Left colon (tissue), 2 donors: ENCODE data around the gene SFMBT2. TPM values are rescaled to one million over a fixed set of nuclear protein-coding genes. Genes with fewer than 3 reads are reported as not detected.

Experiments used
- ATAC-seq: fragments of 200-7000 bp; cut with Tn5 transposase; one replicate; pipeline ENCODE4 v1.9.1; 2020; ENCODE audit warnings: mild to moderate bottlenecking, moderate library complexity
- DNase-seq, 2 donors: peaks; one replicate each; pipeline ENCODE4 v3.0.0-alpha.2; 2020
- intact Hi-C, 2 donors: fragments of 100-400 bp; cut with DNase I in 1 of 2; cut with micrococcal nuclease in 1 of 2; formaldehyde crosslinking; loops; one replicate each; pipeline versions ENCODE4 v1.11.2 to v1.14.0; 2022; cut with DNase I, micrococcal nuclease
- total RNA-seq, 2 donors: library from RNA; stranded (reverse); fragmentation: NEBNext Ultra II Directional; extraction: Animal tissue kit (Norgen Biotek cat#: 25700); gene quantifications; one replicate each; pipeline ENCODE4 v1.2.1, GENCODE V29; 2021
- donor health status: DM: no; HTN: no; CAD: no.
- donor health status: DM: yes; HTN: yes; CAD: no.

Gene SFMBT2
- total RNA-seq, 2 donors from 2014 or later, result 3.4 to 7.5 TPM

- no peak for DNase-seq
- ATAC-seq, result no peak
- intact Hi-C loops, result no loop called here
Observed at GRCh38 chr10:7291487-7292270, 119.2 kb downstream of the SFMBT2 start.

DNA sequence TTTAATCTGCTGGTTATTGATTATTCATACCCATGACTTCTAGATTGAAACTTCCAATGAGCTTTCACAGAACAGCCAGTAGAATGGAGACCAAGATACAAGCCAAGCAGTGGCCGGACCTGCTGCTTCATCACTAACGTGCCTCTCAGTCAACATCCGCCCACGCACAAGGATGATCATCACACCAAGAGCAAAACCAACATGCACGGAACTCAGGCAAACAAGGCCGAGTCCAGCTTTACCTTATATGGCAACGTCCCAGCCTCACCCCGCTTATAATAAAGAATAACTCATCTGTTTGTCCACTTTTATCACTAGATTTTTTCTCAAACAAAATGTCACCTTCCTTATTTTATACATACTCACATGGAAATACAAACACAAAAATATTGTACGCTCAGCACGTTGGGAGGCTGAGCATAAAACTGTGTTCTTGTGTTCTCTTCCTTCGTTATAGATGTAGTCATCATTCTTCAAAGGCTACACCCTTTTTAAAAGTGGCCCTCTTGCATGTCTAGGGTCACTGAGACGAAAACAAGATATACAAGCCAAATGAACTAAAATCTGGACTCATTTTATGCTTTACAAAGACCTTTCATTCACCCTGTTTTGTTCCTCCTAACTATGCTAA lies 122.7 kb downstream of the SFMBT2 start:
- DNase-seq (no peak), ATAC-seq (no peak)
- intact Hi-C loops, result no loop called here

DNA sequence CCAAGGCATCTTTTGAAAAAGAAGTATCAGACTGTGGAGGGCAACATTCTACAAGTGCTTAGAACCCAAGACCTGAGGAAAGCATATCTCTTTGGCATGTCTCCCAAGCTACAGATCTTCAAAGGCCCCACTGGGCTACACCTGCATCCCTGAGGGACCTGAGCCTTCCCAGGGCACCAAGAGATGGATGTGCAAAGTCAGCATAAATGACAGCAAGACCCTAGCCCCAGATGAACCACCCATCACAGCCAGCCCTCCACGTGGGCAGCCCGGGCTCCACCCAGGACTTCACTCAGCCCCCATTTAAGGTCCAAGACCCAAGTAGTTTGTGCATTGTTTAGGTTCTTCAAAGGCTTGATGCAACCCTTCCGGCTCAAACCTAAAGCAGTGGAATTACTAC lies 123.5 kb downstream of the SFMBT2 start:
- ATAC-seq, result no peak
- no peak for DNase-seq

DNA sequence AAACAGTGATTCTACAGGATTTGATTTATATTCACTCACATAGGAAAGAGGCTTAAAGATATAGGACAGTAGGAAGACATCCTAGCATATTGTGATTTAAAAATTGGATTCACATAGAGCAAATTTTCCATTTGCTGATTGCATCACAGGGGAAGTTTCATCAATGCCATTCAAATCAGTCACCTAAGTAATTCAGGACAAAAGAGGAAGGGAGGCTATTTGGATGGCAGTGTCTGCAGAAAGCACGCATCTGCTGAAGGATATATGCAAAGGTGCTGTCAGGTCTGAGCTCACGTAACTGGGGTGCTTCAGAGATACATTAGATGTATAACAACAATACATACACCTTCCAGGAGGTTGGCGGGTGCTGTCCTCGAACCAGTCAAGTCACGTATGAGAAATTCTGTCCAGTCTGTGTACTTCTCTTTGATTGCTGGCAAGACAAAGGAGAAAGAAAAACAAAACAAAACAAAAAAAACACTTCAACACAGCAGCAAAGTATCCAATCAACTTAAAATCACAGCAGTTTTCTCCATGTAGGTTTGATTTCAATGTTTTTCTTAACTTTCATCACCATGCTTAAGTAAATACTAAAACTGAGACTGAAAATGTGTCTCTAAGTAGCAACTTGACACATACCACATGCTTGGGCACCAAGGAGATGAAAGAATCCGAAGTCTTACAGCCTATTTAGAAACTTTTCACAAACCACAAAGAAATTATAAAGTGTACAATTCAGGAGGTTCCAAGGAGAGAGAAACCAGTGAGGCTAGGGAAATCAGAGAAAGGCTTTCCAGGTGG lies 125.1 kb downstream of the SFMBT2 start:
- DNase-seq, result no peak
- intact Hi-C loops, result no loop called here

More for the DNA sequence above, 123.5 kb downstream of the SFMBT2 start:
- intact Hi-C loops, result no loop called here

DNA sequence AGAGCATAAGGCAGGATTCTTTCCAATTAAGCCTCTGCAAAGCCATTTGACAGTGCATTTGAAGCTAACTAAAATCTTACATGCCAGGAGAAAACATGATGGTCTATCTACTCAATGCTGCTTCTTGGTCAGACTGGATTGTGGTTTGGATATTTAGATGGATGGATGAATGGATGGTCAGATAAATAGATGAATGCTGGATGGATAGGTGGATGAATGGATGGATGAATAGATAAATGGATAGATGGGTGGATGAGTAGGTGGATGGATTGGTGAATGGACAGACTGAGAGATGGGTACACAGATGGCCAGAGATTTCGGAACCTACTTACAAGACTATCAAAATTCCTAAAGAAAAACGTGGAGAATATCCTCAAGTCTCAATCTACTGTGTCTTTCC lies 127.6 kb downstream of the SFMBT2 start:
- no peak for DNase-seq
- ATAC-seq, result no peak
- intact Hi-C loops, result no loop called here

More for the DNA sequence above, 125.1 kb downstream of the SFMBT2 start:
- no peak for ATAC-seq

- no peak for DNase-seq
- no peak for ATAC-seq
- intact Hi-C loops, result no loop called here
Observed at GRCh38 chr10:7282457-7282856, 128.4 kb downstream of the SFMBT2 start.

- ATAC-seq (no peak), DNase-seq (no peak)
- intact Hi-C loops, result no loop called here
Observed at GRCh38 chr10:7281429-7281828, 129.4 kb downstream of the SFMBT2 start.

- DNase-seq (no peak), ATAC-seq (no peak)
- intact Hi-C loops, result no loop called here
Observed at GRCh38 chr10:7279303-7279702, 131.5 kb downstream of the SFMBT2 start.

- intact Hi-C loops, result no loop called here
- ATAC-seq (no peak), DNase-seq (no peak)
Observed at GRCh38 chr10:7277867-7278266, 133.0 kb downstream of the SFMBT2 start.

- DNase-seq (no peak), ATAC-seq (no peak)
- intact Hi-C loops, result no loop called here
Observed at GRCh38 chr10:7277432-7277831, 133.4 kb downstream of the SFMBT2 start.

GRCh38 chr10:7275761-7276440 lies 134.9 kb downstream of the SFMBT2 start:
- ATAC-seq (no peak), DNase-seq (no peak)
- intact Hi-C loops, result no loop called here

DNA sequence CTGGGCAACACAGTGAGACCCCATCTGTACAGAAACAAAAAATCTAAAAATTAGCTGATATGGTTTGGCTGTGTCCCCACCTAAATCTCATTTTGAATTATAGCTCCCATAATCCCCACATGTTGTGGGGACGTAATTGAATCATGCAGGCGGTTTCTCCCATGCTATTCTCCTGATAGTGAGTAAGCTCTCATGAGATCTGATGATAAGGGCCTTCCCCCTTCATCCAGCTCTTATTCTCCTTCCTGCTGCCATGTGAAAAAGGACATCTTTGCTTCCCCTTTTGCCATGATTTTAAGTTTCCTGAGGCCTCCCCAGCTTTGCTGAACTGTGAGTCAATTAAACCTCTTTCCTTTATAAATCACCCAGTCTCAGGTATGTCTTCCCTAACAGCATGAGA lies 136.5 kb downstream of the SFMBT2 start:
- intact Hi-C loops, result no loop called here
- no peak for ATAC-seq
- no peak for DNase-seq

GRCh38 chr10:7272008-7272407 lies 138.8 kb downstream of the SFMBT2 start:
- no peak for ATAC-seq
- intact Hi-C loops, result no loop called here
- no peak for DNase-seq

DNA sequence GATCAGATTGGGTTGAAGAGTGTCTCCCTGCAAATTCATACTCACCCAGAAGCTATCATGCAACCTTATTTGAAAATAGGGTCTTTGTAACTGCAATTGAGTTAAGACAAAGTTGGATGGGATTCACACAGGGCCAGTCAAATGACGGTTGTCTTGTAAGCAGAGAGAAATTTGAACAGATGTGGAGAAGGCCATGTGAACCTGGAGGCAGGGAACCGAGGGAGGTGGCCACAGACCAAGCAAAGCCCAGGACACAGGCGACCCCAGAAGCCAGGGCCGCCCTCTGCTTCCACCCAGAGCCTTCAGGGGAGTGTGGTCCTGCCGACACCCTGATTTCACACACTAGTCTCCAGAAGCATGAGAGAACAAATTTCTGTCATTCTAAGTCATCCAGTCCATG lies 140.8 kb downstream of the SFMBT2 start:
- no peak for DNase-seq
- intact Hi-C loops, result no loop called here
- ATAC-seq, result no peak

- ATAC-seq, result no peak
- intact Hi-C loops, result no loop called here
- no peak for DNase-seq
Observed at GRCh38 chr10:7267142-7267541, 143.7 kb downstream of the SFMBT2 start.

DNA sequence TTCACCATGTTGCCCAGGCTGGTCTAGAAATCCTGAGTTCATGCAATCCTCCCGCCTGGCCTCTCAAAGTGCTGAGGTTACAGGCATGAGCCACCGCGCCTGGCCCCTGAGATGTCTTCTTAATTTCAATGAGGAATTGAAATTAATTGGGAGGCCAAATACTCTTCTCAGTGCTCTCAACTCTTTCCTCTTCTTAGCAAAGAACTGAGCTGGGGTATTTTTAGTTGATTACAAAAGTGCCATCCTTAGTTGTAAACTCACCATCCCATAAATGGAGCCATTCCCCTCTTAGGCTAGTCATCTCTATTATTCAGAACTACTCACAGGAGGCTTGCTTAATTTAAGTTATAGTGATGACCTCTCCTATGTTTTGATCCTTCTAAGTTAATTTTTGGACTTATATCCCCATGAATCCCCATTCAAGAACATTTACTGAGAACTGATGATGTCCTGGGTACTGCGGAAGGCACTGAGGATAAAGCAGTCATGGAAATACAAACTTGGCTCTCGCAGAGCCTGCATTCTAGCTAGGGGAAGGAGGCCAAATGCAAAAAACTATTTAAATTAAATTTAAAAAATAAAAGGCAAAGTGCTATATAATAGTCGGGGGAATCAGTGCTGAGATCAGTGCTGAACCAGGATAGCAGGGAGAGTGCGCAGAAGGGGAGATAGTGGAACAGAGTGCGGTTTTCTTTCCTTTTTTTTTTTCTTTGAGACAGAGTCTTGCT lies 145.3 kb downstream of the SFMBT2 start:
- ATAC-seq, result no peak

GRCh38 chr10:7264313-7264756 lies 146.5 kb downstream of the SFMBT2 start:
- DNase-seq, result no peak
- intact Hi-C loops, result loop anchor here in 1 of 2 donors (5.0 kb wide), 1 partner anchor 143 kb away; no protein-coding TSS in a partner anchor
- ATAC-seq, result peak; percentile 30

More for the DNA sequence above, 145.3 kb downstream of the SFMBT2 start:
- DNase-seq, result no peak
- intact Hi-C loops, result no loop called here

DNA sequence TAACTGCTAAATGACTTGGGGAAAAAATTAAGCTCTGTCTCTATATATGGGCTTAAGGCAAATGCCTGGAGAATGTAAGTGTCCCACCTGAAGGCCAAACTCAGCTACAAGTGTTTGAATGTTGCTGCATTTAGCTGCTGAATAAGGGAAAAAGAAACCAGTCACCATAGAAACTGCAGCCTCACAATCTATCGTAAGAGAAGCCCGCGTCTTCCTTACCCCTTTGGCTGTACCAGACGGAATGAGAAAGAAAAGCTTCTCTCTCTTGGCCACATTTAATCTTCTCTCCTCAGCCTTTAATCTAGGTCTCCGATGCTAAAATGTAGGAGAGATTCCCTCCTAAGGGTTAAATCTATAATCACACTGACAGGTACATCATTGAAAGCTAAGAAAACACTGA lies 147.2 kb downstream of the SFMBT2 start:
- intact Hi-C loops, result loop anchor here in 1 of 2 donors (5.0 kb wide), 1 partner anchor 144 kb away; no protein-coding TSS in a partner anchor
- no peak for ATAC-seq
- DNase-seq, result no peak
